ENCODE measurements around the gene HTR5A.

HTR5A gene

DNA sequence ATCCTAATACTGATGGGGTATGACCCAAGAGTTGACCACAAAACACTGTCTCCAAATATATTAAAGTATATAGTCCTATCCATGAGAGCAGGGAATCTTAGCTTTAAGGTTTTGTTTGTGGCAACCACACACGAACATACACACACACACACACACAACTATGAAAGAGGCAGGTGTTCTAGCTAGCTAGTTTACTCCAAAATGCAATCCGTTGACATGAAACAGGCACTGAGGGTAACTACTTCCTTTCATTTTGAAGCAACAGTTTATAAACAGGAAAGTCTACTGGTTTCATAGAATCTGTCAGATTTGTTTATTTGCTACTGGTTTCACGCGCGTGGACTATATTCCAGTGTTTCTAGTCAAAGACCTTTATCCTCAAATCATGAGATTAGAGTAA lies 14.8 kb downstream of the HTR5A start:
- TF ChIP-seq YY1 (IDR thresholded peaks at IDR 0.05; ENCODE audit: low read depth) (no peak), ZBTB7A (IDR thresholded peaks at IDR 0.05; ENCODE audit: low read depth) (no peak)

DNA sequence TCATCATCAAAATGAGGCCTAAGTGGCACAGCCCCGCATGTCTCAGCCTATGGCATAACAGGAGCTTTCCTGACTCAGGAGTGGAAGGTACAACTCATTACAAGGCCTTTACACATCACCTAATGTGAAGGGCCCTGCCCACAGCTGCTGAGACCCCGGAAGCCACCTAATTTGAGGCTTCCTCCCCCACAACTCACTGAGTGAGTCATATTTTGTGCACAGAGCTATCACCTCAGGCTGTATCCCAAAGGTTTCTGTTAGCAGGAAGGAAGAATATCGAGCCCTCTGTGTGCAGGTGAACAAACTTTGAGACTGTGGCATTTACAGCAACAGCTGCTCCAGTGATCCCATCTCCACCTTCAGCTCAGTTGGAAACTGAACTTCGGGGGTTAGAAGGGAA lies 20.6 kb downstream of the HTR5A start:
- no peak for TF ChIP-seq TAF1 (IDR thresholded peaks at IDR 0.05; ENCODE audit: low read depth)
- no peak for TF ChIP-seq FOXM1 (IDR thresholded peaks at IDR 0.05; ENCODE audit: borderline replicate concordance, low read depth)
- TF ChIP-seq, protein P1, sequence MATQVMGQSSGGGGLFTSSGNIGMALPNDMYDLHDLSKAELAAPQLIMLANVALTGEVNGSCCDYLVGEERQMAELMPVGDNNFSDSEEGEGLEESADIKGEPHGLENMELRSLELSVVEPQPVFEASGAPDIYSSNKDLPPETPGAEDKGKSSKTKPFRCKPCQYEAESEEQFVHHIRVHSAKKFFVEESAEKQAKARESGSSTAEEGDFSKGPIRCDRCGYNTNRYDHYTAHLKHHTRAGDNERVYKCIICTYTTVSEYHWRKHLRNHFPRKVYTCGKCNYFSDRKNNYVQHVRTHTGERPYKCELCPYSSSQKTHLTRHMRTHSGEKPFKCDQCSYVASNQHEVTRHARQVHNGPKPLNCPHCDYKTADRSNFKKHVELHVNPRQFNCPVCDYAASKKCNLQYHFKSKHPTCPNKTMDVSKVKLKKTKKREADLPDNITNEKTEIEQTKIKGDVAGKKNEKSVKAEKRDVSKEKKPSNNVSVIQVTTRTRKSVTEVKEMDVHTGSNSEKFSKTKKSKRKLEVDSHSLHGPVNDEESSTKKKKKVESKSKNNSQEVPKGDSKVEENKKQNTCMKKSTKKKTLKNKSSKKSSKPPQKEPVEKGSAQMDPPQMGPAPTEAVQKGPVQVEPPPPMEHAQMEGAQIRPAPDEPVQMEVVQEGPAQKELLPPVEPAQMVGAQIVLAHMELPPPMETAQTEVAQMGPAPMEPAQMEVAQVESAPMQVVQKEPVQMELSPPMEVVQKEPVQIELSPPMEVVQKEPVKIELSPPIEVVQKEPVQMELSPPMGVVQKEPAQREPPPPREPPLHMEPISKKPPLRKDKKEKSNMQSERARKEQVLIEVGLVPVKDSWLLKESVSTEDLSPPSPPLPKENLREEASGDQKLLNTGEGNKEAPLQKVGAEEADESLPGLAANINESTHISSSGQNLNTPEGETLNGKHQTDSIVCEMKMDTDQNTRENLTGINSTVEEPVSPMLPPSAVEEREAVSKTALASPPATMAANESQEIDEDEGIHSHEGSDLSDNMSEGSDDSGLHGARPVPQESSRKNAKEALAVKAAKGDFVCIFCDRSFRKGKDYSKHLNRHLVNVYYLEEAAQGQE (IDR thresholded peaks at IDR 0.05; ENCODE audit: low read depth): no peak
- TF ChIP-seq TEAD4 (IDR thresholded peaks at IDR 0.05): no peak
- no peak for TF ChIP-seq CEBPB (IDR thresholded peaks at IDR 0.05)
- TF ChIP-seq, protein P2, sequence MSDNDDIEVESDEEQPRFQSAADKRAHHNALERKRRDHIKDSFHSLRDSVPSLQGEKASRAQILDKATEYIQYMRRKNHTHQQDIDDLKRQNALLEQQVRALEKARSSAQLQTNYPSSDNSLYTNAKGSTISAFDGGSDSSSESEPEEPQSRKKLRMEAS (IDR thresholded peaks at IDR 0.05): no peak
- no peak for TF ChIP-seq CREB1 (IDR thresholded peaks at IDR 0.05; ENCODE audit: low read depth)
- TF ChIP-seq TCF12 (IDR thresholded peaks at IDR 0.05; ENCODE audit: low read depth): no peak
- no peak for TF ChIP-seq NFIC (IDR thresholded peaks at IDR 0.05)
- TF ChIP-seq ZBTB7A (IDR thresholded peaks at IDR 0.05; ENCODE audit: low read depth): no peak
- TF ChIP-seq, protein P3, sequence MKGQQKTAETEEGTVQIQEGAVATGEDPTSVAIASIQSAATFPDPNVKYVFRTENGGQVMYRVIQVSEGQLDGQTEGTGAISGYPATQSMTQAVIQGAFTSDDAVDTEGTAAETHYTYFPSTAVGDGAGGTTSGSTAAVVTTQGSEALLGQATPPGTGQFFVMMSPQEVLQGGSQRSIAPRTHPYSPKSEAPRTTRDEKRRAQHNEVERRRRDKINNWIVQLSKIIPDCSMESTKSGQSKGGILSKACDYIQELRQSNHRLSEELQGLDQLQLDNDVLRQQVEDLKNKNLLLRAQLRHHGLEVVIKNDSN (IDR thresholded peaks at IDR 0.05): no peak
- TF ChIP-seq YY1 (IDR thresholded peaks at IDR 0.05; ENCODE audit: low read depth): no peak
- TF ChIP-seq RAD21 (IDR thresholded peaks at IDR 0.05; ENCODE audit: low read depth): no peak
- TF ChIP-seq EGR1 (IDR thresholded peaks at IDR 0.05): no peak
- no peak for TF ChIP-seq EP300 (IDR thresholded peaks at IDR 0.05; ENCODE audit: borderline replicate concordance)

DNA sequence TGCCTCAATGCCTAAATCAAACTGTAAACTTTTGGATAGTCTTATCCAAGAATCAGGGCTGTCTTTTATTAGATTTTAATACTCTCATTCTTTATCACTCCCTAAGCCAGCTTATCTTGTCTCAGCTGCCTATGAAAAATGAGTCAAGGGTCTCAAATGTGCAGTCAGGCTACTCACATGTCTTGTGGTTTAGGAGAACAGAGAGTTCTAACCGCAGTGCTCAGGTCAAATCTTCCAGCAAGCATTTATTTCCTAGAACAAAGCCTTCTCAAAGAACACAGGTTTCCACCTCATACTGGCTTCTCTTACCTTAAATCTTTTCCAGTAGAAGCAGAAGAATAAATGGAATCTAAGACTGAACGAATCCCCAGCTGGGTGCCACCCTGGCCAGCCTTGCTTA lies 23.5 kb downstream of the HTR5A start:
- TF ChIP-seq, protein P3 (IDR thresholded peaks at IDR 0.05): no peak
- TF ChIP-seq FOXM1 (IDR thresholded peaks at IDR 0.05; ENCODE audit: borderline replicate concordance, low read depth): no peak
- no peak for TF ChIP-seq TEAD4 (IDR thresholded peaks at IDR 0.05)
- TF ChIP-seq, protein P2 (IDR thresholded peaks at IDR 0.05): no peak
- no peak for TF ChIP-seq NFIC (IDR thresholded peaks at IDR 0.05)
- no peak for TF ChIP-seq EP300 (IDR thresholded peaks at IDR 0.05; ENCODE audit: borderline replicate concordance)
- no peak for TF ChIP-seq ZBTB7A (IDR thresholded peaks at IDR 0.05; ENCODE audit: low read depth)
- no peak for TF ChIP-seq EGR1 (IDR thresholded peaks at IDR 0.05)
- no peak for TF ChIP-seq CEBPB (IDR thresholded peaks at IDR 0.05)
- no peak for TF ChIP-seq TCF12 (IDR thresholded peaks at IDR 0.05; ENCODE audit: low read depth)

DNA sequence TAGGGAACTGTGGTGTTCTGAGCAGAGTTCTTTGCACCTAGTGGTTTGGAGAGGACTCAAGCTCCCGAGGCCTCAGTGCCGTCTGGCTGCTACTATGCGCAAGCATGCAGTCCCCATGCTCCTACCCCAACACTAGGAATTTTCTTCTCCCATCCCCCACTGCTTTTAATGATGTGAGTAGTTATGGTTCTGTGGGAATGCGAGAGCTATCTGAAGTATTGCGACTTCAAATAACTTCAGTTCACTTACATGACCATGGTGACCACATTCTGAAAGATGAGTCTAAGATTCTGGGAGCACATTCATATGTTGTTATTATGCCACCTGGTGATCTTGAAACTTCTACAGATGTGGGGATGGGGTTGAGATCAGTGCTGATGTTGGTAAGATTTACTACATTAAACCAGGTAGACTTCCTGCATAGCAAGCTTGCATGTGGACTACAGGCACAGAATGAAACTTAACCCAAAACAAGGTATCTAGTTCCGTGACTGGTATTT lies 24.6 kb downstream of the HTR5A start:
- TF ChIP-seq YY1 (IDR thresholded peaks at IDR 0.05; ENCODE audit: low read depth): no peak
- TF ChIP-seq TAF1 (IDR thresholded peaks at IDR 0.05; ENCODE audit: low read depth): no peak
- TF ChIP-seq EGR1 (IDR thresholded peaks at IDR 0.05): no peak
- TF ChIP-seq TEAD4 (IDR thresholded peaks at IDR 0.05): no peak
- TF ChIP-seq CREB1 (IDR thresholded peaks at IDR 0.05; ENCODE audit: low read depth): no peak
- TF ChIP-seq TCF12 (IDR thresholded peaks at IDR 0.05; ENCODE audit: low read depth): no peak
- TF ChIP-seq, protein P1 (IDR thresholded peaks at IDR 0.05; ENCODE audit: low read depth): no peak
- TF ChIP-seq ZBTB7A (IDR thresholded peaks at IDR 0.05; ENCODE audit: low read depth): no peak
- TF ChIP-seq FOXM1 (IDR thresholded peaks at IDR 0.05; ENCODE audit: borderline replicate concordance, low read depth): no peak
- TF ChIP-seq, protein P3 (IDR thresholded peaks at IDR 0.05): no peak
- TF ChIP-seq CEBPB (IDR thresholded peaks at IDR 0.05): no peak
- no peak for TF ChIP-seq EP300 (IDR thresholded peaks at IDR 0.05; ENCODE audit: borderline replicate concordance)
- TF ChIP-seq, protein P2 (IDR thresholded peaks at IDR 0.05): no peak
- TF ChIP-seq RAD21 (IDR thresholded peaks at IDR 0.05; ENCODE audit: low read depth): no peak
- TF ChIP-seq NFIC (IDR thresholded peaks at IDR 0.05): no peak

DNA sequence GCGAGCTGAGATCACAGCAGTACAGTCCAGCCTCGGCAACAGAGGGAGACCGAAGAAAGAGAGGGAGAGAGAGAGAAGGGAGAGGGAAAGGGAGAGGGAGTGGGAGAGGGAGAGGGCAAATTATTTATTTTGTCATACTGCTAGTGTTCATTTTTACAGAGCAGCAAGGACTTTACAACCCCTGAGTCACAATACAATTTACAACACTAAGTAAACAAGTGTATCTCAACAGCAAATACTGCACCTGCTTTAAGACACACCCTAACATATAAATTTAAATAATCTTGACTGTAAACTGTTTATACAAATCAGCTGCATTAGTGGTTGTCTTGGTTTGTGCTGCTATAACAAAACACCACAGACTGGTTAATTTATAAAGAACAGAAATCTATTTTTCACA lies 27.2 kb downstream of the HTR5A start:
- TF ChIP-seq, protein P1 (IDR thresholded peaks at IDR 0.05; ENCODE audit: low read depth): no peak
- TF ChIP-seq YY1 (IDR thresholded peaks at IDR 0.05; ENCODE audit: low read depth): no peak
- no peak for TF ChIP-seq CEBPB (IDR thresholded peaks at IDR 0.05)
- no peak for TF ChIP-seq EGR1 (IDR thresholded peaks at IDR 0.05)
- no peak for TF ChIP-seq TCF12 (IDR thresholded peaks at IDR 0.05; ENCODE audit: low read depth)
- no peak for TF ChIP-seq TAF1 (IDR thresholded peaks at IDR 0.05; ENCODE audit: low read depth)
- TF ChIP-seq, protein P2 (IDR thresholded peaks at IDR 0.05): no peak
